ENCODE measurements around the gene TSPAN9. TPM values are rescaled to one million over a fixed set of nuclear protein-coding genes. Genes with fewer than 3 reads are reported as not detected.
A peak's percentile ranks its signal among the peaks of the same experiment; 100 is the strongest.

The TSPAN9 gene
- total and polyA plus RNA-seq, 9 of the 15 experiments (the other 6 are each of a cell fraction or from before 2014, with no cell fraction given), result 0.23 to 2.1 (median 0.60) TPM; not detected in 2

DNA sequence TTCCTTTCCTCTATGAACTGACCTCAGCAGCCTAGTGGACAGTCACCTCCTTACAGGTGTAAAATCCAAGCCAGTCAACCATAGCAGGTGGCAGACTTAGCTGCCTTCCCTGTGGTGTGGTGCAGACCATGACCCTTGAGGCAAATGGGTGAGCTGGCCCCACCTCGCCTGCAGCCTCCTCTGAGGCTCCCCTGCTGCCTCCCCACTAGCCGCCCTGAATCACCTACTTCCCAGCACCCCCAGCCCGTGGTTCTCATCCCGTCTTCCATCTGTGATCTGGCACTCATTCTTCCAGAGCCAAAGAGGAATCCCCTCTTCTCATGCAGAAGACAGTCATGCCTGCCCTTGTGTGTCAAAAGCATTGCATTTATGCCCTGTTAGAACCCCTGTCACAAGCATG is 34.4 kb upstream of the TSPAN9 start:
- Histone ChIP-seq H3K4me1 (replicated peaks in 1 of 2; ENCODE audit: control insufficient read depth in 2 of 2, insufficient read depth in 2 of 2, low read length in 2 of 2) (peaks cover 0 to 8% of the 10 kb centered on the region in 2 experiments; a peak in 2 of 5 replicates), H4K20me1 (replicated peaks; ENCODE audit: control insufficient read depth, insufficient read depth, low read length) (peaks cover 7% of the 10 kb centered on the region; the same call in 1 of the 2 replicates), H3K9me1 (ENCODE audit: control insufficient read depth, insufficient read depth, low read length) (no peaks in the 10 kb centered on the region), H2AFZ (ENCODE audit: low read depth, low read length) (no peak overlapping the region), H3K79me2 (ENCODE audit: control insufficient read depth, insufficient read depth, low read length) (no peaks in the 10 kb centered on the region), H3K27me3 (ENCODE audit: control insufficient read depth in 2 of 2, insufficient read depth in 2 of 2, low read length in 2 of 2) (no peaks in the 10 kb centered on the region; a peak in 1 of 5 replicates), H3K4me2 (ENCODE audit: insufficient read depth, low read length) (no peak overlapping the region), H3K9ac (ENCODE audit: insufficient read depth in 1 of 2, low read depth in 2 of 2, low read length in 2 of 2) (no peak overlapping the region), H3K4me3 (no peak overlapping the region), H3K36me3 (ENCODE audit: control insufficient read depth, insufficient read depth, low read length) (peaks cover 33% of the 10 kb centered on the region; the same call in 1 of the 3 replicates), H3K27ac (ENCODE audit: extremely low read depth, low read depth, low read length) (no peak overlapping the region), H3K9me3 (replicated peaks; ENCODE audit: control insufficient read depth, insufficient read depth, low read depth, low read length) (no peaks in the 10 kb centered on the region)
- in situ Hi-C loops (cut with MboI), result no loop called here
- ATAC-seq, result no peak
- WGBS (ENCODE audit: insufficient coverage, low coverage, missing lambda C conversion rate), result 52% methylated on average over 3 of the region's 4 CpGs
- TF ChIP-seq POLR2G (IDR thresholded peaks at IDR 0.05; ENCODE audit: low read depth, low read length) (0 out of 2 replicates have a peak, but pooled peaks have one; percentile 8), RNF2 (IDR thresholded peaks at IDR 0.05) (no peak)
- DNase-seq (ENCODE audit: extremely low read depth in 1 of 4, low spot score in 3 of 4), result no peak
- ChIA-PET POLR2A (no interaction called here), CTCF (ENCODE audit: low intra/inter-chr PET ratio) (no interaction called here)
- intact Hi-C loops (cut with micrococcal nuclease), result no loop called here
- no TSS peak for BruUV-seq (replicated peaks)
- FAIRE-seq, result no peak

- no peak overlapping the region for H3K9ac ChIP-seq (ENCODE audit: insufficient read depth in 1 of 2, low read depth in 2 of 2, low read length in 2 of 2)
- H3K27me3 ChIP-seq (ENCODE audit: control insufficient read depth in 2 of 2, insufficient read depth in 2 of 2, low read length in 2 of 2), result peaks cover 0 to 2% of the 10 kb centered on the region in 2 experiments; a peak in 1 of 5 replicates
- in situ Hi-C loops (cut with MboI) (no loop called here), intact Hi-C loops (cut with micrococcal nuclease) (no loop called here)
- no peaks in the 10 kb centered on the region for H3K9me1 ChIP-seq (ENCODE audit: control insufficient read depth, insufficient read depth, low read length)
- POLR2A ChIA-PET, result no interaction called here
- no peak for FAIRE-seq
- no peaks in the 10 kb centered on the region for H3K9me3 ChIP-seq (replicated peaks; ENCODE audit: control insufficient read depth, insufficient read depth, low read depth, low read length)
- TF ChIP-seq FOXO4 (CRISPR knock-in tag; IDR thresholded peaks at IDR 0.05), result no peak
- no peak for TF ChIP-seq SP2 (IDR thresholded peaks at IDR 0.05; ENCODE audit: extremely low read depth, low read depth, low read length, poor library complexity, severe bottlenecking)
- TF ChIP-seq RNF2 (IDR thresholded peaks at IDR 0.05), result no peak
- no peak for TF ChIP-seq CHD1 (IDR thresholded peaks at IDR 0.05; ENCODE audit: low read length)
- no peak for TF ChIP-seq ZNF551 (CRISPR knock-in tag; IDR thresholded peaks at IDR 0.05)
- no peak for TF ChIP-seq TRIM24 (IDR thresholded peaks at IDR 0.05)
- no peak for DNase-seq (ENCODE audit: extremely low read depth in 1 of 4, low spot score in 3 of 4)
- H3K27ac ChIP-seq (ENCODE audit: extremely low read depth, low read depth, low read length), result no peak overlapping the region
- no peak overlapping the region for H3K4me3 ChIP-seq
- H3K79me2 ChIP-seq (ENCODE audit: control insufficient read depth, insufficient read depth, low read length), result no peaks in the 10 kb centered on the region
- no TSS peak for BruUV-seq (replicated peaks)
- H2AFZ ChIP-seq (ENCODE audit: low read depth, low read length), result no peak overlapping the region
- peaks cover 28% of the 10 kb centered on the region; the same call in 1 of the 3 replicates for H3K36me3 ChIP-seq (ENCODE audit: control insufficient read depth, insufficient read depth, low read length)
- H4K20me1 ChIP-seq (replicated peaks; ENCODE audit: control insufficient read depth, insufficient read depth, low read length), result peaks cover 7% of the 10 kb centered on the region; the same call in 1 of the 2 replicates
- peaks cover 0 to 8% of the 10 kb centered on the region in 2 experiments; a peak in 2 of 5 replicates for H3K4me1 ChIP-seq (replicated peaks in 1 of 2; ENCODE audit: control insufficient read depth in 2 of 2, insufficient read depth in 2 of 2, low read length in 2 of 2)
- no peak for ATAC-seq
- no peak overlapping the region for H3K4me2 ChIP-seq (ENCODE audit: insufficient read depth, low read length)
- 81% methylated on average over 7 of the region's 7 CpGs for WGBS (ENCODE audit: insufficient coverage, low coverage, missing lambda C conversion rate)
- CTCF ChIA-PET (ENCODE audit: low intra/inter-chr PET ratio), result no interaction called here
Measured at GRCh38 chr12:3043406-3043805, 33.8 kb upstream of the TSPAN9 start.

Data from K562 (cell line).